HG02885 (cell line): Measurements from ENCODE around the gene PLXDC2.

ENCODE experiments used
- ATAC-seq: cut with Tn5 transposase; IDR thresholded peaks from one replicate; pipeline ENCODE4 v1.9.1; 2021; ENCODE audit warnings: mild to moderate bottlenecking; ENCODE audit not compliant: unreplicated experiment, poor library complexity

Gene PLXDC2

GRCh38 chr10:20298417-20298816 lies 482.2 kb downstream of the PLXDC2 start:
- no peak for ATAC-seq

GRCh38 chr10:20299034-20299736 lies 483.0 kb downstream of the PLXDC2 start:
- no peak for ATAC-seq

- ATAC-seq = no peak
Measured at GRCh38 chr10:20300735-20301134, 484.5 kb downstream of the PLXDC2 start.

GRCh38 chr10:20302033-20302432 lies 485.8 kb downstream of the PLXDC2 start:
- ATAC-seq = no peak

GRCh38 chr10:20303453-20304152 lies 487.4 kb downstream of the PLXDC2 start:
- no peak for ATAC-seq

- ATAC-seq = no peak
Measured at GRCh38 chr10:20313665-20314064, 497.4 kb downstream of the PLXDC2 start.

- ATAC-seq = no peak
Measured at GRCh38 chr10:20314431-20314830, 498.2 kb downstream of the PLXDC2 start.

- ATAC-seq = no peak
Measured at GRCh38 chr10:20327954-20328353, 511.7 kb downstream of the PLXDC2 start.

- ATAC-seq = no peak
Measured at GRCh38 chr10:20330246-20330645, 514.0 kb downstream of the PLXDC2 start.

- no peak for ATAC-seq
Measured at GRCh38 chr10:20334559-20334958, 518.3 kb downstream of the PLXDC2 start.
